Measurements from ENCODE around the gene ZNF862. TPM values are rescaled to one million over a fixed set of nuclear protein-coding genes. Genes with fewer than 3 reads are reported as not detected.

The ZNF862 gene
- polyA plus RNA-seq, 1 experiment: 11.5 TPM

GRCh38 chr7:149814494-149814893 is 23.7 kb upstream of the ZNF862 start:
- peaks cover 2% of the 10 kb centered on the region for H3K27me3 ChIP-seq (ENCODE audit: control insufficient read depth, insufficient read depth, low read length)
- TF ChIP-seq CTCF (IDR thresholded peaks at IDR 0.05; ENCODE audit: low read depth, low read length): no peak
- no peak overlapping the region for H3K4me3 ChIP-seq (ENCODE audit: low read depth, low read length)
- DNase-seq (ENCODE audit: low read depth, low spot score): no peak
- H3K27ac ChIP-seq (ENCODE audit: low read depth, low read length): no peak overlapping the region
- CTCF ChIA-PET: no interaction called here
- POLR2A ChIA-PET: no interaction called here
- no peaks in the 10 kb centered on the region; the same call in 1 of the 2 replicates for H3K9me3 ChIP-seq (ENCODE audit: control insufficient read depth, insufficient read depth, low read length)

GRCh38 chr7:149815121-149815520 is 23.1 kb upstream of the ZNF862 start:
- CTCF ChIA-PET: no interaction called here
- no peak for DNase-seq (ENCODE audit: low read depth, low spot score)
- POLR2A ChIA-PET: no interaction called here
- Histone ChIP-seq H3K27me3 (ENCODE audit: control insufficient read depth, insufficient read depth, low read length) (peaks cover 4% of the 10 kb centered on the region), H3K4me3 (ENCODE audit: low read depth, low read length) (no peak overlapping the region), H3K27ac (ENCODE audit: low read depth, low read length) (no peak overlapping the region), H3K9me3 (ENCODE audit: control insufficient read depth, insufficient read depth, low read length) (no peaks in the 10 kb centered on the region; the same call in 1 of the 2 replicates)
- no peak for TF ChIP-seq CTCF (IDR thresholded peaks at IDR 0.05; ENCODE audit: low read depth, low read length)

- ChIA-PET CTCF (no interaction called here), POLR2A (no interaction called here)
- no peak overlapping the region for H3K4me3 ChIP-seq (ENCODE audit: low read depth, low read length)
- H3K27ac ChIP-seq (ENCODE audit: low read depth, low read length): no peak overlapping the region
- H3K27me3 ChIP-seq (ENCODE audit: control insufficient read depth, insufficient read depth, low read length): peaks cover 4% of the 10 kb centered on the region
- DNase-seq (ENCODE audit: low read depth, low spot score): no peak
- no peaks in the 10 kb centered on the region; the same call in 1 of the 2 replicates for H3K9me3 ChIP-seq (ENCODE audit: control insufficient read depth, insufficient read depth, low read length)
- no peak for TF ChIP-seq CTCF (IDR thresholded peaks at IDR 0.05; ENCODE audit: low read depth, low read length)
These were observed 22.4 kb upstream of the ZNF862 start for GRCh38 chr7:149815661-149816266.

GRCh38 chr7:149816267-149816751 is 21.9 kb upstream of the ZNF862 start:
- no peaks in the 10 kb centered on the region; the same call in 1 of the 2 replicates for H3K9me3 ChIP-seq (ENCODE audit: control insufficient read depth, insufficient read depth, low read length)
- ChIA-PET POLR2A (no interaction called here), CTCF (no interaction called here)
- H3K27ac ChIP-seq (ENCODE audit: low read depth, low read length): no peak overlapping the region
- no peak overlapping the region for H3K4me3 ChIP-seq (ENCODE audit: low read depth, low read length)
- no peak for DNase-seq (ENCODE audit: low read depth, low spot score)
- no peak for TF ChIP-seq CTCF (IDR thresholded peaks at IDR 0.05; ENCODE audit: low read depth, low read length)
- H3K27me3 ChIP-seq (ENCODE audit: control insufficient read depth, insufficient read depth, low read length): peaks cover 4% of the 10 kb centered on the region

- DNase-seq (ENCODE audit: low read depth, low spot score): no peak
- POLR2A ChIA-PET: no interaction called here
- no peak for TF ChIP-seq CTCF (IDR thresholded peaks at IDR 0.05; ENCODE audit: low read depth, low read length)
- H3K27ac ChIP-seq (ENCODE audit: low read depth, low read length): no peak overlapping the region
- CTCF ChIA-PET: no interaction called here
- H3K4me3 ChIP-seq (ENCODE audit: low read depth, low read length): no peak overlapping the region
- no peaks in the 10 kb centered on the region; the same call in 1 of the 2 replicates for H3K9me3 ChIP-seq (ENCODE audit: control insufficient read depth, insufficient read depth, low read length)
- H3K27me3 ChIP-seq (ENCODE audit: control insufficient read depth, insufficient read depth, low read length): peaks cover 4% of the 10 kb centered on the region
These were observed 21.4 kb upstream of the ZNF862 start for GRCh38 chr7:149816794-149817193.
